Stomach (tissue), 9 donors: ENCODE measurements around the gene RTL10. TPM values are rescaled to one million over a fixed set of nuclear protein-coding genes. Genes with fewer than 3 reads are reported as not detected.

Experiments
- DNase-seq, 2 donors: peaks; one replicate each; pipeline versions ENCODE4 v3.0.0 to v3.0.0-alpha.2; 2013 to 2019
- H3K27ac ChIP-seq, 5 donors: fragments of 200-600 bp in 4 of 5; sonication (generic) in 4 of 5; one replicate each; pipeline ENCODE4 v1.5.1; 2013 to 2019; ENCODE audit warnings: mild to moderate bottlenecking in 1 of 5, moderate library complexity in 1 of 5
- H3K27me3 ChIP-seq, 3 donors: fragments of 200-600 bp; sonication (generic); one replicate each; pipeline ENCODE4 v1.5.1; 2017 to 2019; ENCODE audit warnings: mixed run types in 1 of 3
- H3K36me3 ChIP-seq, 4 donors: fragments of 200-600 bp; sonication (generic); 1 replicate in 3 of 4; 2 replicates in 1 of 4; pipeline ENCODE4 v1.5.1; 2016 to 2019
- H3K4me1 ChIP-seq, 4 donors: fragments of 200-600 bp; sonication (generic); one replicate each; pipeline ENCODE4 v1.5.1; 2016 to 2019
- H3K4me3 ChIP-seq, 4 donors: fragments of 200-600 bp; sonication (generic) in 3 of 4; one replicate each; pipeline ENCODE4 v1.5.1; 2016 to 2019; ENCODE audit warnings: mild to moderate bottlenecking in 1 of 4
- H3K9me3 ChIP-seq, 4 donors: fragments of 200-600 bp; sonication (generic); one replicate each; pipeline ENCODE4 v1.5.1; 2016 to 2019
- EP300 ChIP-seq: sonication (generic); formaldehyde crosslinking; IDR thresholded peaks from one replicate; pipeline ENCODE4 v1.6.1; 2017; ENCODE audit warnings: antibody characterized with exemption
- POLR2A ChIP-seq, 4 donors: fragments of 450-650 bp; IDR thresholded peaks; one replicate each; pipeline ENCODE4 v1.6.1; 2016; ENCODE audit warnings: antibody characterized with exemption in 4 of 4, control low read depth in 2 of 4, mild to moderate bottlenecking in 1 of 4, moderate library complexity in 1 of 4
- POLR2AphosphoS5 ChIP-seq, 3 donors: sonication (generic); formaldehyde crosslinking; IDR thresholded peaks; one replicate each; pipeline ENCODE4 v1.6.1; 2016; ENCODE audit warnings: antibody characterized with exemption in 3 of 3
- WGBS, 5 donors: extraction: QIAGEN DNeasy Blood & Tissue Kit in 3 of 5; methylation state at CpG; one replicate each; pipeline versions ENCODE4 v1.1.5 to v1.1.7; 2013 to 2018; 5-methylcytosine and 5-hydroxymethylcytosine counted together
- intact Hi-C: fragments of 100-400 bp; cut with DNase I; formaldehyde crosslinking; loops from one replicate; pipeline ENCODE4 v1.15.1; 2023; ENCODE audit warnings: low total_unique reads
- polyA plus RNA-seq, 3 donors: library from polyadenylated mRNA; stranded (reverse); fragments of 200-250 nt; gene quantifications; one replicate each; pipeline ENCODE4 v1.2.3, GENCODE V29; 2013
- total RNA-seq, 5 donors: library from RNA; depleted of rRNA; stranded (reverse); fragments of >200 nt; gene quantifications; one replicate each; pipeline versions ENCODE4 v1.1.0 to v1.2.3, GENCODE V29; 2014 to 2016
- TF ChIP-seq, protein P1 (sequence below), 7 experiments: fragments of 450-650 bp in 4 of 7; fragments of 200-600 bp in 3 of 7; sonication (generic) in 3 of 7; IDR thresholded peaks; one replicate each; pipeline ENCODE4 v1.5.1; 2016 to 2019; ENCODE audit warnings: antibody characterized with exemption in 7 of 7, control low read depth in 2 of 7, mild to moderate bottlenecking in 1 of 7
- donor health status: healthy with polysubstance abuse.
- donor health status: Bipolar disorder and iron deficiency.
- donor health status: healthy.

The RTL10 gene
- total and polyA plus RNA-seq, 8 donors, result 1.7 to 28.1 (median 8.4) TPM

GRCh38 chr22:19872779-19873137 is 18.1 kb upstream of the RTL10 start:
- TF ChIP-seq, protein P1, sequence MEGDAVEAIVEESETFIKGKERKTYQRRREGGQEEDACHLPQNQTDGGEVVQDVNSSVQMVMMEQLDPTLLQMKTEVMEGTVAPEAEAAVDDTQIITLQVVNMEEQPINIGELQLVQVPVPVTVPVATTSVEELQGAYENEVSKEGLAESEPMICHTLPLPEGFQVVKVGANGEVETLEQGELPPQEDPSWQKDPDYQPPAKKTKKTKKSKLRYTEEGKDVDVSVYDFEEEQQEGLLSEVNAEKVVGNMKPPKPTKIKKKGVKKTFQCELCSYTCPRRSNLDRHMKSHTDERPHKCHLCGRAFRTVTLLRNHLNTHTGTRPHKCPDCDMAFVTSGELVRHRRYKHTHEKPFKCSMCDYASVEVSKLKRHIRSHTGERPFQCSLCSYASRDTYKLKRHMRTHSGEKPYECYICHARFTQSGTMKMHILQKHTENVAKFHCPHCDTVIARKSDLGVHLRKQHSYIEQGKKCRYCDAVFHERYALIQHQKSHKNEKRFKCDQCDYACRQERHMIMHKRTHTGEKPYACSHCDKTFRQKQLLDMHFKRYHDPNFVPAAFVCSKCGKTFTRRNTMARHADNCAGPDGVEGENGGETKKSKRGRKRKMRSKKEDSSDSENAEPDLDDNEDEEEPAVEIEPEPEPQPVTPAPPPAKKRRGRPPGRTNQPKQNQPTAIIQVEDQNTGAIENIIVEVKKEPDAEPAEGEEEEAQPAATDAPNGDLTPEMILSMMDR (IDR thresholded peaks at IDR 0.05), result no peak
- no peak for TF ChIP-seq POLR2A (IDR thresholded peaks at IDR 0.05)
- TF ChIP-seq EP300, result no peak
- TF ChIP-seq POLR2AphosphoS5 (IDR thresholded peaks at IDR 0.05), result no peak
- DNase-seq, result peak; percentile 29 to 46
- H3K4me1 ChIP-seq, result peaks cover 0 to 29% (median 21%) of the 10 kb centered on the region in 4 donors
- WGBS, 5 donors, result 29 to 55% (median 36%) methylated on average over 4 to 7 of the region's 7 CpGs
- peaks cover 0 to 32% (median 24%) of the 10 kb centered on the region in 4 donors for H3K36me3 ChIP-seq
- H3K9me3 ChIP-seq, result no peaks in the 10 kb centered on the region
- intact Hi-C loops, result no loop called here
- no peak overlapping the region for H3K4me3 ChIP-seq
- no peak overlapping the region for H3K27ac ChIP-seq
- no peaks in the 10 kb centered on the region for H3K27me3 ChIP-seq

- DNase-seq, result peak in 1 of 2 donors; percentile 5
- intact Hi-C loops, result no loop called here
- 85 to 94% (median 89%) methylated on average over 12 to 16 of the region's 16 CpGs for WGBS, 5 donors
These were observed 17.4 kb upstream of the RTL10 start for GRCh38 chr22:19871845-19872778.

DNA sequence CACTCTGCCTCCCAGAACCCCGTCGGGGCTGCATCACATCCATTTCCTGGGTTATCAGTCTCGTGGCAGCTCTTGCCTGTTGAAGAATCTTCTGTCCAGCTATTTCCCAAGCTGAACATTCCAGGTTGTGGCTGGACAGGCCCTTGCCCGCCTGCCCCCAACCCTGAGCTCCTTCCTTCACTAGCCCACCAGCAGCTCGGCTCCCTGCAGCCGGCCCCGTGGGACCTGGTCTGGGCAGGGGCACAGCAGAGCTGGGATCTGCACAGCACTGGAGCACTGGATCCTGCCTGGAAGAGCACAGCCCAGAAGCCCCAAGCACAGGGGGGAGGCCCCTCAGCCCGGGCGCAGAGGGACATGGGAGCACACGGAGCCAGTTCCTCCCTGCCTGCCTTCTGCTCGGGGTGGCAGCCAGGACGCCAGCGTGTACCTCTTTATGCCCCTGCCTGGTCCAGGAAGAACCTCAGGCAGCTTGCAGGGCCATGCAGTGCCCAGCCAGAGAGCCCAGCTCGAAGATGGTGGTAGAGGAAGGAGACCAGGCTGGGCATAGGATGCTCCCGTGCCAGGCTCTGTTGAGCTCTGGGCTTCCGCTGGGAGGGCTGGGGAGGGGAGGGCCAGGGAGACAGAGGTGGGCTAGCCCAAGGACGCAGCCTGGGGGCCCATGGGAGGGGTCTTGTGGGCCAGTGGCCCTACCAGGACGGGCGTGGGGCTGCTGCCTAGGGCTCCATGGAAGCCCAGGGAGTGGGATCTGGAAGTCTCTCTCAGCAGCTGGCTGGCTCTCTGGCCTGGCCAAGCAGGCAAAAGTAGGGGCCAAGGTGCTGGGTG is 16.6 kb upstream of the RTL10 start:
- TF ChIP-seq POLR2A (IDR thresholded peaks at IDR 0.05) (no peak), EP300 (no peak)
- H3K36me3 ChIP-seq, result peaks cover 0 to 18% (median 13%) of the 10 kb centered on the region in 4 donors
- WGBS, 5 donors, result 81 to 89% (median 84%) methylated on average over 10 to 19 of the region's 19 CpGs
- H3K4me1 ChIP-seq, result peaks cover 0 to 29% (median 21%) of the 10 kb centered on the region in 4 donors
- peak in 1 of 2 donors; percentile 1 for DNase-seq
- no peaks in the 10 kb centered on the region for H3K27me3 ChIP-seq
- intact Hi-C loops, result no loop called here
- H3K27ac ChIP-seq, result no peak overlapping the region
- no peaks in the 10 kb centered on the region for H3K9me3 ChIP-seq
- no peak overlapping the region for H3K4me3 ChIP-seq

More at GRCh38 chr22:19871845-19872778, 17.4 kb upstream of the RTL10 start:
- H3K9me3 ChIP-seq, result no peaks in the 10 kb centered on the region
- peaks cover 0 to 27% (median 21%) of the 10 kb centered on the region in 4 donors for H3K36me3 ChIP-seq
- TF ChIP-seq POLR2A (IDR thresholded peaks at IDR 0.05) (no peak), EP300 (no peak), POLR2AphosphoS5 (IDR thresholded peaks at IDR 0.05) (no peak)
- TF ChIP-seq, protein P1 (IDR thresholded peaks at IDR 0.05), result no peak
- H3K27ac ChIP-seq, result no peak overlapping the region
- H3K4me3 ChIP-seq, result no peak overlapping the region
- peaks cover 0 to 29% (median 21%) of the 10 kb centered on the region in 4 donors for H3K4me1 ChIP-seq
- H3K27me3 ChIP-seq, result no peaks in the 10 kb centered on the region

DNA sequence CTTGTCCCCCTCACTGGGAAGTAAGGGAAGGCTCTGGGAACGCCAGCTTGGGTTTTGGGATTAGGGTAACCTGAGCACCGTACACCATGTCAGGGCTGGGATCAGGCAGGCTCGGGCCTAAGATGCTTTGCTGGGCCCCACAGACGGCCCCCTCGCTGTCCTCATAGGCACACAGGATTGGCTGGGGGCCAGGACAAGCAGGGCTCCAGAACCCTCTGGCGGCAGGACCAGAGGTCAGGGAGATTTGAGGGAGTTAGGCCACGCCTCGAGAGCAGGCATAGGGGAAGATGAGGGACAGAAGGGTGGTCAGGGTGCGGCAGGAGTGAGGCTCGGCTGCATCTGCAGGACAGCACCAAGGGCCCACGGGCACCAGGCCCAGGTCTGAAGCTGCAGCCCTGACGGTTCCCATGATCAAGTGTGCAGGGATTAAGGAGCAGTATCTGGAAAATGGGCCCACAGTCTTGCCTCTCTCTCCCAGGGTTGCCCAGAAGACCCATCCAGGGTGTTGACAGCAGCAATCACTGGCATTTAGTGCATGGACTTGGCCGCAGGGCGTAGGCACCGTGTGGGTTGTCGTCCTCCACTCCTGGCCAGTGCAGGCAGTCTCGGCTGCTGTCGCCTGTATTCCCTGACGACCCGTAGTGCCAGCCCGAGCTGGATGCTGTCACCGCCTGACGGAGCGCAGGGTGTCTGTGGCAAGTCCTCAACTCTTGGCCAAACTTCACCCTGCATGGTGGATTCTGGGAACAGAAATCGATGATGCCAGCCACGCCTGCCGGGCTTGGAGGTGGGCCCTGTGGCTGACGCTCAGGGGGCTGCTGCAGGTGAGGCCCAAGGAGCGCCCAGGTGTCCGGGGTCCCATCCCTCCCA is 15.7 kb upstream of the RTL10 start:
- Histone ChIP-seq H3K27me3 (no peaks in the 10 kb centered on the region), H3K4me3 (no peak overlapping the region), H3K4me1 (peaks cover 0 to 29% (median 20%) of the 10 kb centered on the region in 4 donors), H3K36me3 (peaks cover 0 to 10% (median 5%) of the 10 kb centered on the region in 4 donors), H3K27ac (no peak overlapping the region), H3K9me3 (no peaks in the 10 kb centered on the region)
- no peak for TF ChIP-seq POLR2A (IDR thresholded peaks at IDR 0.05)
- no peak for TF ChIP-seq EP300
- TF ChIP-seq POLR2AphosphoS5 (IDR thresholded peaks at IDR 0.05), result no peak
- TF ChIP-seq, protein P1 (IDR thresholded peaks at IDR 0.05), result no peak
- WGBS, 5 donors, result 76 to 86% (median 81%) methylated on average over 16 to 30 of the region's 30 CpGs
- peak in 1 of 2 donors; percentile 6 for DNase-seq
- intact Hi-C loops, result no loop called here
